Activated CD8-positive, alpha-beta T cell treated with anti-CD3 and anti-CD28 coated beads for 36 hours (primary cell): ENCODE results near the gene MED7. TPM values are rescaled to one million over a fixed set of nuclear protein-coding genes. Genes with fewer than 3 reads are reported as not detected.
"Not testable (repeated sequence)": the region's sequence is repeated elsewhere in the genome, so short reads cannot be mapped to it uniquely, and the experiment has no call there.

Experiments used
- ATAC-seq: fragments of 200-7000 bp; cut with Tn5 transposase; one replicate; pipeline ENCODE4 v1.10.0; 2021; ENCODE audit warnings: mild to moderate bottlenecking, moderate library complexity
- CTCF ChIA-PET: fragments of 350-600 bp; sonication (Branson Sonifier 250); formaldehyde crosslinking; loops from one replicate; lab custom pipeline; 2021; ENCODE audit warnings: antibody characterized with exemption; lab: Charles Lee
- POLR2A ChIA-PET: fragments of 350-600 bp; sonication (Branson Sonifier 250); formaldehyde crosslinking; loops from one replicate; lab custom pipeline; 2021; ENCODE audit warnings: antibody characterized with exemption; lab: Charles Lee
- DNase-seq: peaks from one replicate; pipeline ENCODE4 v3.0.0-alpha.2; 2020
- H3K27ac Mint-ChIP-seq: one replicate; pipeline ENCODE4 v1.8.0; 2021; ENCODE audit warnings: mild to moderate bottlenecking, mixed read lengths
- H3K27me3 Mint-ChIP-seq: one replicate; pipeline ENCODE4 v1.8.0; 2021; ENCODE audit warnings: mixed read lengths
- H3K36me3 Mint-ChIP-seq: one replicate; pipeline ENCODE4 v1.8.0; 2021; ENCODE audit warnings: low read depth, mixed read lengths
- H3K4me1 Mint-ChIP-seq: one replicate; pipeline ENCODE4 v1.8.0; 2021; ENCODE audit warnings: low read depth, mixed read lengths
- H3K4me3 Mint-ChIP-seq: one replicate; pipeline ENCODE4 v1.8.0; 2021; ENCODE audit warnings: mild to moderate bottlenecking, moderate library complexity, mixed read lengths
- H3K9me3 Mint-ChIP-seq: one replicate; pipeline ENCODE4 v1.8.0; 2021; ENCODE audit warnings: mixed read lengths
- CTCF ChIP-seq: fragments of 200-600 bp; IDR thresholded peaks from one replicate; pipeline ENCODE4 v1.8.0; 2022; ENCODE audit warnings: antibody characterized with exemption, mild to moderate bottlenecking
- intact Hi-C: fragments of 100-400 bp; cut with micrococcal nuclease; formaldehyde crosslinking; loops from one replicate; pipeline ENCODE4 v1.10.0; 2022
- total RNA-seq, 2 experiments: library from RNA; stranded (reverse); gene quantifications; one replicate each; pipeline ENCODE4 v1.2.3, GENCODE V29; 2021

MED7 gene
- total RNA-seq, 2 experiments from 2014 or later: 13.6 to 13.7 TPM

- Mint-ChIP-seq H3K4me3 (peak overlapping the region; percentile 99), H3K9me3 (no peaks in the 10 kb centered on the region), H3K36me3 (peaks cover 92% of the 10 kb centered on the region), H3K27me3 (no peaks in the 10 kb centered on the region), H3K27ac (peak overlapping the region; percentile 94), H3K4me1 (peaks cover 34% of the 10 kb centered on the region)
- DNase-seq: peak; percentile 58
- TF ChIP-seq CTCF: no peak
- POLR2A ChIA-PET: interaction anchor here (0.6 to 55.7 kb wide), 13 partner anchors 1 to 1197 kb away, joined by 3 to 1980 read pairs (median 9); partner anchors contain the start of genes GARIN3, ITK and MED7
- ATAC-seq: peak; percentile 6
- CTCF ChIA-PET: interaction anchor here (0.8 to 9.3 kb wide), 6 partner anchors 10 to 126 kb away, joined by 3 to 80 read pairs (median 4); no protein-coding TSS in a partner anchor
- intact Hi-C loops: no loop called here
Observed at GRCh38 chr5:157186309-157187045, 43.8 kb upstream of the MED7 start.

- H3K27me3 Mint-ChIP-seq, ATAC-seq, intact Hi-C loops, DNase-seq, H3K9me3 Mint-ChIP-seq: not testable (repeated sequence)
- Mint-ChIP-seq H3K27ac (peak overlapping the region; percentile 94), H3K36me3 (peaks cover 88% of the 10 kb centered on the region), H3K4me1 (peaks cover 28% of the 10 kb centered on the region), H3K4me3 (peak overlapping the region; percentile 99)
- POLR2A ChIA-PET: interaction anchor here (1.3 to 55.7 kb wide), 6 partner anchors 0 to 88 kb away, joined by 5 to 1980 read pairs (median 155); partner anchors contain the start of genes GARIN3, ITK and MED7
- CTCF ChIA-PET: interaction anchor here (0.5 to 3.8 kb wide), 4 partner anchors 29 to 499 kb away, joined by 3 to 29 read pairs (median 6); no protein-coding TSS in a partner anchor
Observed at GRCh38 chr5:157185122-157185521, 42.5 kb upstream of the MED7 start.

GRCh38 chr5:157184117-157184670 lies 41.5 kb upstream of the MED7 start:
- H3K9me3 Mint-ChIP-seq: no peaks in the 10 kb centered on the region
- CTCF ChIA-PET: interaction anchor here (1.3 to 3.8 kb wide), 3 partner anchors 28 to 69 kb away, joined by 3 to 29 read pairs (median 7); no protein-coding TSS in a partner anchor
- H3K4me1 Mint-ChIP-seq: peaks cover 31% of the 10 kb centered on the region
- ATAC-seq (no peak), DNase-seq (no peak)
- no peaks in the 10 kb centered on the region for H3K27me3 Mint-ChIP-seq
- peaks cover 82% of the 10 kb centered on the region for H3K36me3 Mint-ChIP-seq
- no peak for TF ChIP-seq CTCF
- POLR2A ChIA-PET: interaction anchor here (1.3 to 55.7 kb wide), 6 partner anchors 1 to 89 kb away, joined by 5 to 1980 read pairs (median 155); partner anchors contain the start of genes GARIN3, ITK and MED7
- intact Hi-C loops: no loop called here
- peak overlapping the region; percentile 94 for H3K27ac Mint-ChIP-seq
- H3K4me3 Mint-ChIP-seq: peak overlapping the region; percentile 99

- intact Hi-C loops: loop anchor here (2.0 kb wide), 1 partner anchor 35 kb away; no protein-coding TSS in a partner anchor
- Mint-ChIP-seq H3K4me3 (peak overlapping the region; percentile 99), H3K27ac (peak overlapping the region; percentile 100), H3K9me3 (peaks cover 2% of the 10 kb centered on the region), H3K4me1 (peaks cover 33% of the 10 kb centered on the region), H3K27me3 (no peaks in the 10 kb centered on the region), H3K36me3 (peaks cover 65% of the 10 kb centered on the region)
- POLR2A ChIA-PET: interaction anchor here (0.6 to 55.7 kb wide), 10 partner anchors 3 to 396 kb away, joined by 3 to 1980 read pairs (median 11); partner anchors contain the start of genes CYFIP2, GARIN3, ITK and MED7
- no peak for TF ChIP-seq CTCF
- CTCF ChIA-PET: interaction anchor here (0.8 to 3.8 kb wide), 7 partner anchors 10 to 44 kb away, joined by 3 to 29 read pairs (median 4); partner anchors contain the start of gene MED7
- DNase-seq (no peak), ATAC-seq (no peak)
Observed at GRCh38 chr5:157182143-157182757, 39.6 kb upstream of the MED7 start.
